ENCODE measurements around the gene ELF2.

Gene ELF2

DNA sequence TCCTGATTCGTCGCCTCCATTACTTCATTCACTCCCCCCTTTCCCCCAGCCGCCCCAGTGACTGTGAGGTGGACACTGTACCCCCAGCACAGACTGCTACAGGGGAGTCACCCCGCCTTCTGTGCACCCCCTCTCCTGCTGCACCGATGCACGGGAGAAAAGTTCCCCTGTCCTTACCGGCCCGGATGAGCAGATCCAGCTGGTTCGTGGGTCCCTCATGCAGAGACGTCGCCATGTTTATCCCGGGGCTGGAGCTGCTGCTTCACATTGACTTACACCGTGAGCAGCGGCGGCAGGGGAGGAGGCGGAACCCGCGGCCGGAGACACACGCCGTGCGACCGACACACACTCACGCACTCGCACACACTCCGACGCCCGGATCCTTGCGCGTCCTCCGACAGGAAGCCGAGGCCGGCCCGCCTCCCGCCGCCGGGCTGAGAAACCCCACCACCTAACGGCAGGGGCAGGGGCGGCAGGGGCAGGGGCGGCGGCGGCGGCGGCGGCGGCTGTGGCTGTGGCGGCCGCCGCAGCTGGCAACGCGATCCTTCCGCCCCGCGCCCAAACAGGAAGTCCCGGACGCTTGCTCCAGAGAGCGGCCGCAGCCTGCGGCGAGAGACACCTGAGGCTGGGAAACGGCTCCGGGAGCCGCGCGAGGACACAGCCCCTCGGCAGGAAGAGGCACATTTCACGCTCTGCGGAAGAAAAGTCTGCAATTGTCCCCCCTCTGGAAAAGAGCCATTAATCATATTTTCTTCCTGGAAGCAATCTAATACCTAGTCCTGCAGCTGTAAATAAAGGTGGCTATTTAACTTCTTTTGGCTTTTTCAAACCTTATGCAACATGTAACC lies 92.8 kb downstream of the ELF2 start:
- ATAC-seq: peak; percentile 82
- TF ChIP-seq ZNF70 (CRISPR knock-in tag; IDR thresholded peaks at IDR 0.05): no peak
- no peak for TF ChIP-seq ZNF565 (CRISPR knock-in tag; conservative IDR thresholded peaks at IDR 0.05; ENCODE audit: low read depth)
- no peak for TF ChIP-seq ARNTL (CRISPR knock-in tag; IDR thresholded peaks at IDR 0.05; ENCODE audit: borderline replicate concordance, low read depth)
- TF ChIP-seq, protein P1, sequence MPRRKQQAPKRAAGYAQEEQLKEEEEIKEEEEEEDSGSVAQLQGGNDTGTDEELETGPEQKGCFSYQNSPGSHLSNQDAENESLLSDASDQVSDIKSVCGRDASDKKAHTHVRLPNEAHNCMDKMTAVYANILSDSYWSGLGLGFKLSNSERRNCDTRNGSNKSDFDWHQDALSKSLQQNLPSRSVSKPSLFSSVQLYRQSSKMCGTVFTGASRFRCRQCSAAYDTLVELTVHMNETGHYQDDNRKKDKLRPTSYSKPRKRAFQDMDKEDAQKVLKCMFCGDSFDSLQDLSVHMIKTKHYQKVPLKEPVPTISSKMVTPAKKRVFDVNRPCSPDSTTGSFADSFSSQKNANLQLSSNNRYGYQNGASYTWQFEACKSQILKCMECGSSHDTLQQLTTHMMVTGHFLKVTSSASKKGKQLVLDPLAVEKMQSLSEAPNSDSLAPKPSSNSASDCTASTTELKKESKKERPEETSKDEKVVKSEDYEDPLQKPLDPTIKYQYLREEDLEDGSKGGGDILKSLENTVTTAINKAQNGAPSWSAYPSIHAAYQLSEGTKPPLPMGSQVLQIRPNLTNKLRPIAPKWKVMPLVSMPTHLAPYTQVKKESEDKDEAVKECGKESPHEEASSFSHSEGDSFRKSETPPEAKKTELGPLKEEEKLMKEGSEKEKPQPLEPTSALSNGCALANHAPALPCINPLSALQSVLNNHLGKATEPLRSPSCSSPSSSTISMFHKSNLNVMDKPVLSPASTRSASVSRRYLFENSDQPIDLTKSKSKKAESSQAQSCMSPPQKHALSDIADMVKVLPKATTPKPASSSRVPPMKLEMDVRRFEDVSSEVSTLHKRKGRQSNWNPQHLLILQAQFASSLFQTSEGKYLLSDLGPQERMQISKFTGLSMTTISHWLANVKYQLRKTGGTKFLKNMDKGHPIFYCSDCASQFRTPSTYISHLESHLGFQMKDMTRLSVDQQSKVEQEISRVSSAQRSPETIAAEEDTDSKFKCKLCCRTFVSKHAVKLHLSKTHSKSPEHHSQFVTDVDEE (CRISPR knock-in tag; IDR thresholded peaks at IDR 0.05): 0 out of 2 replicates have a peak, but pooled peaks have one; percentile 41
- TF ChIP-seq OSR1 (CRISPR knock-in tag; IDR thresholded peaks at IDR 0.05): no peak

DNA sequence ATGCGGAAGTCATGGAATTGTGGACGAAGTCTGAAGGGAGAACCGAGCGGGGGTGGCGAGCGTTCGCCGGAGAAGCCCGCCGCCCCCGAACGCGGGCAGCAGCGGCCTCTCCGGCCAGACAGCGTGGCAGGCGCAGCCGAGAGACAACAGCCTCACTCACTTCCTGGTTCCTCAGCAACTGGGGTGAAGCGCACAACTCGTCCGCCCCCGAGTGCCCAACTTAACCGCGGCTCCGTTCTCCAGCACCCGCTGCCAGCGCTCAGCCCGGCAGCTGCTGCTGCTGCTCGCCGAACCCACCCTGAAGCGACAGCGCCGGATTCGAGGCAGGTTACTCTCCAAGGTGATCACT lies 93.4 kb downstream of the ELF2 start:
- peak; percentile 64 for ATAC-seq
- TF ChIP-seq ZFP3 (CRISPR knock-in tag; IDR thresholded peaks at IDR 0.05) (no peak), RARB (CRISPR knock-in tag; IDR thresholded peaks at IDR 0.05) (no peak), ZC3H10 (CRISPR knock-in tag; IDR thresholded peaks at IDR 0.05) (no peak), ESRRG (CRISPR knock-in tag; IDR thresholded peaks at IDR 0.05) (no peak), OSR1 (CRISPR knock-in tag; IDR thresholded peaks at IDR 0.05) (no peak), BACH2 (CRISPR knock-in tag; IDR thresholded peaks at IDR 0.05; ENCODE audit: borderline replicate concordance) (no peak), GLIS3 (CRISPR knock-in tag; IDR thresholded peaks at IDR 0.05) (no peak), SNAI2 (CRISPR knock-in tag; IDR thresholded peaks at IDR 0.05) (no peak), TCF4 (CRISPR knock-in tag; IDR thresholded peaks at IDR 0.05; ENCODE audit: borderline replicate concordance) (no peak), ARNTL (CRISPR knock-in tag; IDR thresholded peaks at IDR 0.05; ENCODE audit: borderline replicate concordance, low read depth) (no peak)
- TF ChIP-seq, protein P2, sequence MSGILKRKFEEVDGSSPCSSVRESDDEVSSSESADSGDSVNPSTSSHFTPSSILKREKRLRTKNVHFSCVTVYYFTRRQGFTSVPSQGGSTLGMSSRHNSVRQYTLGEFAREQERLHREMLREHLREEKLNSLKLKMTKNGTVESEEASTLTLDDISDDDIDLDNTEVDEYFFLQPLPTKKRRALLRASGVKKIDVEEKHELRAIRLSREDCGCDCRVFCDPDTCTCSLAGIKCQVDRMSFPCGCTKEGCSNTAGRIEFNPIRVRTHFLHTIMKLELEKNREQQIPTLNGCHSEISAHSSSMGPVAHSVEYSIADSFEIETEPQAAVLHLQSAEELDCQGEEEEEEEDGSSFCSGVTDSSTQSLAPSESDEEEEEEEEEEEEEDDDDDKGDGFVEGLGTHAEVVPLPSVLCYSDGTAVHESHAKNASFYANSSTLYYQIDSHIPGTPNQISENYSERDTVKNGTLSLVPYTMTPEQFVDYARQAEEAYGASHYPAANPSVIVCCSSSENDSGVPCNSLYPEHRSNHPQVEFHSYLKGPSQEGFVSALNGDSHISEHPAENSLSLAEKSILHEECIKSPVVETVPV (CRISPR knock-in tag; IDR thresholded peaks at IDR 0.05): no peak
- TF ChIP-seq, protein P3, sequence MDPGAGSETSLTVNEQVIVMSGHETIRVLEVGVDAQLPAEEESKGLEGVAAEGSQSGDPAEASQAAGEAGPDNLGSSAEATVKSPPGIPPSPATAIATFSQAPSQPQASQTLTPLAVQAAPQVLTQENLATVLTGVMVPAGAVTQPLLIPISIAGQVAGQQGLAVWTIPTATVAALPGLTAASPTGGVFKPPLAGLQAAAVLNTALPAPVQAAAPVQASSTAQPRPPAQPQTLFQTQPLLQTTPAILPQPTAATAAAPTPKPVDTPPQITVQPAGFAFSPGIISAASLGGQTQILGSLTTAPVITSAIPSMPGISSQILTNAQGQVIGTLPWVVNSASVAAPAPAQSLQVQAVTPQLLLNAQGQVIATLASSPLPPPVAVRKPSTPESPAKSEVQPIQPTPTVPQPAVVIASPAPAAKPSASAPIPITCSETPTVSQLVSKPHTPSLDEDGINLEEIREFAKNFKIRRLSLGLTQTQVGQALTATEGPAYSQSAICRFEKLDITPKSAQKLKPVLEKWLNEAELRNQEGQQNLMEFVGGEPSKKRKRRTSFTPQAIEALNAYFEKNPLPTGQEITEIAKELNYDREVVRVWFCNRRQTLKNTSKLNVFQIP (CRISPR knock-in tag; IDR thresholded peaks at IDR 0.05; ENCODE audit: borderline replicate concordance, low read depth): no peak
- TF ChIP-seq, protein P4, sequence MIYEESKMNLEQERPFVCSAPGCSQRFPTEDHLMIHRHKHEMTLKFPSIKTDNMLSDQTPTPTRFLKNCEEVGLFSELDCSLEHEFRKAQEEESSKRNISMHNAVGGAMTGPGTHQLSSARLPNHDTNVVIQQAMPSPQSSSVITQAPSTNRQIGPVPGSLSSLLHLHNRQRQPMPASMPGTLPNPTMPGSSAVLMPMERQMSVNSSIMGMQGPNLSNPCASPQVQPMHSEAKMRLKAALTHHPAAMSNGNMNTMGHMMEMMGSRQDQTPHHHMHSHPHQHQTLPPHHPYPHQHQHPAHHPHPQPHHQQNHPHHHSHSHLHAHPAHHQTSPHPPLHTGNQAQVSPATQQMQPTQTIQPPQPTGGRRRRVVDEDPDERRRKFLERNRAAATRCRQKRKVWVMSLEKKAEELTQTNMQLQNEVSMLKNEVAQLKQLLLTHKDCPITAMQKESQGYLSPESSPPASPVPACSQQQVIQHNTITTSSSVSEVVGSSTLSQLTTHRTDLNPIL (CRISPR knock-in tag; IDR thresholded peaks at IDR 0.05; ENCODE audit: low read depth): no peak

DNA sequence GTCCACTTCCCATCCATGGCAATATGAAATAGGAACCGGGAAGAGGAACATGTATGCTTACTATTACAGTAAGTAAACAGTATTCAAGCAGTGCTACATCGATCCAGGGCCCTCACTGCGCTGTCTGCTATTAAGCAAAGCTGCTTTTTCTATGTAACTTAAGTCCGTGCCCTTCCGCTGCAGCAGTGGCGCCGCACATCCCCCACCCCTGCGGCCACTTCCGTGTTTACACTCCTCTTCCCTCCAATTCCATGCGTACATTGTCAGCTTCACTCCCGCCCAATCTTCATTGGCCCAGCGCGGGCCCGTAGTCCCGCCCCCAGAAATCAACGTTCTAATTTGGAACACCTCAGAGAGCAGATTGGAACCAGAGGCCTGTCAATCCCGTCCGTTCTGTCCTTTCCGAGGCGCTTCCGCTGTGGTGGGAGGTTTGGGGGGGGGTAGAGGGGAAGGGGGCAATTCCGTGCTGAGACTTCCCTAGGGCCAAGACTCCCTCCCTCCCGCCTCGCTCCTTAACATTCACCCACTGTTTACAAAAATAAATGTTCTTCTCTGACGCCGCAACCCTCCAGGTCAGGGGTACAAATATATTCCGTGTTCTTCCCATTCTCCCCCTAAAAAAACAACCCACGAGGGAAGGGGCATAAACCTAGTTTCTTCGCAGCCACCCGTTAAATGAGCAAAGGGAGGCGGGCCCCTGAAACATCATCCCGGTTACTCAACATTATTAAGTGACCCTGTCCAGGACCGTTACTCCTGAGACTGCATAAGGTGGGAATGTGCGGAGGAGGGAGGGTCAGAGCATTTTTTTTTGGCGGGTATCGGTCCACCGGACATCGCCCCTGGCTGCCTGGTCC lies 94.0 kb downstream of the ELF2 start:
- ATAC-seq: peak; percentile 89
- TF ChIP-seq ZNF70 (CRISPR knock-in tag; IDR thresholded peaks at IDR 0.05) (no peak), ZFP3 (CRISPR knock-in tag; IDR thresholded peaks at IDR 0.05) (no peak), TCF4 (CRISPR knock-in tag; IDR thresholded peaks at IDR 0.05; ENCODE audit: borderline replicate concordance) (no peak), RARB (CRISPR knock-in tag; IDR thresholded peaks at IDR 0.05) (no peak), ZC3H10 (CRISPR knock-in tag; IDR thresholded peaks at IDR 0.05) (no peak), OSR1 (CRISPR knock-in tag; IDR thresholded peaks at IDR 0.05) (no peak), ZFP30 (CRISPR knock-in tag; IDR thresholded peaks at IDR 0.05) (no peak), BACH2 (CRISPR knock-in tag; IDR thresholded peaks at IDR 0.05; ENCODE audit: borderline replicate concordance) (no peak), TOX (CRISPR knock-in tag; IDR thresholded peaks at IDR 0.05; ENCODE audit: borderline replicate concordance) (no peak), ISL1 (CRISPR knock-in tag; IDR thresholded peaks at IDR 0.05) (no peak), GLIS3 (CRISPR knock-in tag; IDR thresholded peaks at IDR 0.05) (no peak), ZNF565 (CRISPR knock-in tag; conservative IDR thresholded peaks at IDR 0.05; ENCODE audit: low read depth) (no peak), PPARA (CRISPR knock-in tag; IDR thresholded peaks at IDR 0.05; ENCODE audit: borderline replicate concordance) (no peak), ESRRG (CRISPR knock-in tag; IDR thresholded peaks at IDR 0.05) (no peak)
- TF ChIP-seq, protein P5, sequence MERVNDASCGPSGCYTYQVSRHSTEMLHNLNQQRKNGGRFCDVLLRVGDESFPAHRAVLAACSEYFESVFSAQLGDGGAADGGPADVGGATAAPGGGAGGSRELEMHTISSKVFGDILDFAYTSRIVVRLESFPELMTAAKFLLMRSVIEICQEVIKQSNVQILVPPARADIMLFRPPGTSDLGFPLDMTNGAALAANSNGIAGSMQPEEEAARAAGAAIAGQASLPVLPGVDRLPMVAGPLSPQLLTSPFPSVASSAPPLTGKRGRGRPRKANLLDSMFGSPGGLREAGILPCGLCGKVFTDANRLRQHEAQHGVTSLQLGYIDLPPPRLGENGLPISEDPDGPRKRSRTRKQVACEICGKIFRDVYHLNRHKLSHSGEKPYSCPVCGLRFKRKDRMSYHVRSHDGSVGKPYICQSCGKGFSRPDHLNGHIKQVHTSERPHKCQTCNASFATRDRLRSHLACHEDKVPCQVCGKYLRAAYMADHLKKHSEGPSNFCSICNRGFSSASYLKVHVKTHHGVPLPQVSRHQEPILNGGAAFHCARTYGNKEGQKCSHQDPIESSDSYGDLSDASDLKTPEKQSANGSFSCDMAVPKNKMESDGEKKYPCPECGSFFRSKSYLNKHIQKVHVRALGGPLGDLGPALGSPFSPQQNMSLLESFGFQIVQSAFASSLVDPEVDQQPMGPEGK (CRISPR knock-in tag; IDR thresholded peaks at IDR 0.05; ENCODE audit: borderline replicate concordance): no peak
- TF ChIP-seq, protein P4 (CRISPR knock-in tag; IDR thresholded peaks at IDR 0.05; ENCODE audit: low read depth): no peak
